Spinal cord (tissue), 10 donors: ENCODE data around the gene LRRC18. TPM values are rescaled to one million over a fixed set of nuclear protein-coding genes. Genes with fewer than 3 reads are reported as not detected.

ENCODE experiments used
- DNase-seq, 6 donors: peaks; one replicate each; pipeline versions ENCODE4 v3.0.0 to v3.0.0-alpha.2; 2013 to 2015; ENCODE audit warnings: low spot score in 6 of 6, low read depth in 4 of 6
- H3K27ac ChIP-seq: one replicate; pipeline ENCODE4 v1.5.1; 2013; ENCODE audit warnings: low read depth, low read length, control low read depth
- H3K27me3 ChIP-seq: one replicate; pipeline ENCODE4 v1.6.1; 2013; ENCODE audit warnings: low read length; ENCODE audit not compliant: control insufficient read depth, insufficient read depth
- H3K36me3 ChIP-seq: one replicate; pipeline ENCODE4 v1.6.1; 2013; ENCODE audit warnings: low read length; ENCODE audit not compliant: control insufficient read depth, insufficient read depth
- H3K4me1 ChIP-seq: one replicate; pipeline ENCODE4 v1.6.1; 2013; ENCODE audit warnings: low read length; ENCODE audit not compliant: control insufficient read depth, insufficient read depth
- H3K4me3 ChIP-seq: one replicate; pipeline ENCODE4 v1.5.1; 2013; ENCODE audit warnings: low read depth, low read length, control low read depth
- H3K9me3 ChIP-seq: one replicate; pipeline ENCODE4 v1.6.1; 2013; ENCODE audit warnings: low read length; ENCODE audit not compliant: control insufficient read depth, insufficient read depth
- WGBS: methylation state at CpG from one replicate; pipeline ENCODE4 v1.1.5; 2013; ENCODE audit warnings: missing lambda C conversion rate; ENCODE audit not compliant: insufficient coverage; 5-methylcytosine and 5-hydroxymethylcytosine counted together
- polyA plus RNA-seq, 2 donors: library from polyadenylated mRNA; unstranded; fragments of 120-200 nt; gene quantifications; one replicate each; pipeline ENCODE4 v1.2.1, GENCODE V29; 2013; ENCODE audit not compliant: insufficient read length in 2 of 2
- total RNA-seq, 2 donors: library from RNA; depleted of rRNA in 1 of 2; stranded (reverse); fragments of 120-200 nt in 1 of 2; fragments of >200 nt in 1 of 2; gene quantifications; one replicate each; pipeline versions ENCODE4 v1.2.3 to v1.2.4, GENCODE V29; 2013 to 2014
- donor health status: healthy.

The LRRC18 gene
- total and polyA plus RNA-seq, 4 donors = 0.62 to 1.2 (median 1.0) TPM; not detected in 1

DNA sequence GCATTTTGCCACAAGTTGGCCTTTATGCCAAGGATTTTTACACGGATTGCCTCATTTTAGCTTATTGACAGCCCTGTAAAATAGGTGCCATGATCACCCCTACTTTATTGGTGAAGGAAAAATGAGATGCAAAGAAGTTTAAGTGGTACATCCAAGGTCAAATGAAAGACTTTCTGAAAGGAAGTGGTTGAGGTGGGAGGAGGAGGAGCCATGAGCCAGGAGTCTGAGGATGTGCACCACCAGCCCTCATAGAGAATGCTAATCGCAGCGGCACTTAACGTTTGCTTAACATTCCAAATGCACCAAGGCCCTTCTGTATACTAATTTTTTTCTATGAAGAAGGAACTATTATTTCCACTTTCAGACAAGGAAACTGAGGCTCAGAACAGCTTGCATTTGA, 31.0 kb upstream of the LRRC18 start:
- no peak overlapping the region for H3K27ac ChIP-seq
- H3K4me1 ChIP-seq = peaks cover 5% of the 10 kb centered on the region
- no peak overlapping the region for H3K4me3 ChIP-seq
- H3K27me3 ChIP-seq = no peaks in the 10 kb centered on the region
- H3K9me3 ChIP-seq = peaks cover 4% of the 10 kb centered on the region
- no peaks in the 10 kb centered on the region for H3K36me3 ChIP-seq
- WGBS = no CpG with 5 or more reads among the region's 4 CpGs
- no peak for DNase-seq

DNA sequence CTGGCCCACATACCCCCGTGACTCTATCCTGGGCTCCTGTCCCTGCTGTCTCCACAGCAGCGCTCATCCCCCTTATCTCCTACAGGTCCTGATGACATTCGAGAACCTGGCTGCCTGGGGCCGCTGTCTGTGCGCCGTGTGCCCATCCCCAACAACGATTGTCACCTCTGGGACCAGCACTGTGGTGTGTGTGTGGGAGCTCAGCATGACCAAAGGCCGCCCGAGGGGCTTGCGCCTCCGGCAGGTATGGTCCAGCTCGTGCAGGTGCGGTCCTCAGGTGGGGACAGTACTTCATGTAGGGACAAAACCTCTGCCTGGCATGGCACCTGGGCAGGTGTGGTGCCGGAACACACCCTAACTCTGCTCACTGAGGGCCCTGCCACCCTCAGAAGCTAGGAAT, 30.4 kb upstream of the LRRC18 start:
- DNase-seq = no peak
- Histone ChIP-seq H3K4me1 (peaks cover 5% of the 10 kb centered on the region), H3K27ac (no peak overlapping the region), H3K27me3 (no peaks in the 10 kb centered on the region), H3K36me3 (no peaks in the 10 kb centered on the region), H3K4me3 (no peak overlapping the region), H3K9me3 (peaks cover 4% of the 10 kb centered on the region)
- 92% methylated on average over 14 of the region's 14 CpGs for WGBS

DNA sequence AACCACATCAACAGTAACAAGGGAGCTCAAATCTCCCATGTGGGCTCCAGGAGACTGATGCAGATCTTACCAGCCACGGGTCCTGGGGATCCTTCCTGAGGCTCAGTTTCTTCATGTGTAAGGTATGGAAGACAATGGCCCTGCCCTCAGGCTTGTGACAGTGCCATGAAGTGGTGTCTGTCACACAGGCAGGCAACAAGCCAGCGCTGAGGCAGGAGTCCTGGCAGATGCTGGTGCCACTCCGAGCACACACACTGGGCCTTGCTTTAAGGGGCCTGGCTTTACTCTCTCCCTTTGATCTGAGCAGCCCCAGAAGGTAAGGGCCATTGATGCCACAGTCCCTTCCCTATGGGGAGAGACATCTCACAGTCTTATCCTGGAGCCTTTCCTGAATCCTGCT, 28.4 kb upstream of the LRRC18 start:
- no peak for DNase-seq
- no peak overlapping the region for H3K27ac ChIP-seq
- WGBS = 92% methylated on average over 3 of the region's 3 CpGs
- peaks cover 2% of the 10 kb centered on the region for H3K9me3 ChIP-seq
- H3K4me3 ChIP-seq = no peak overlapping the region
- no peaks in the 10 kb centered on the region for H3K36me3 ChIP-seq
- H3K27me3 ChIP-seq = no peaks in the 10 kb centered on the region
- H3K4me1 ChIP-seq = peaks cover 5% of the 10 kb centered on the region

DNA sequence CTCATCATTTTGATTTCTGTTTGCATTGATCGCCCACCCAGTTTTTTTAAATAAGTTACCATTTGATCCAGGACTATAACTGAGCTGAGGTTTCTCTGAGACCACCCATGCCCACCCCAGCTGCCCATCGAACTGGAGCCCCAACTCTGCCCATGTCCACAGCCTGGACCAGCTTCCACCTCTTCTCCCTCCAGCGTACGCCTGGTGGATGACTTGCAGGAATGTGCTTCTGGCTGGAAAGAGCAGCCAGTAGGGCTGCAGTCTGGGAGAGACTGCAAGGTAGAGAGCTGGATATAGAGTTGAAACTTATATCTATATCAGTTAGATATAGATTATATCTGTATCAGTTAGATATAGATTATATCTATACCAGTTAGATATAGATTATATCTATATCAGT, 25.8 kb upstream of the LRRC18 start:
- 100% methylated on average over 2 of the region's 4 CpGs for WGBS
- no peaks in the 10 kb centered on the region for H3K27me3 ChIP-seq
- no peak overlapping the region for H3K27ac ChIP-seq
- H3K9me3 ChIP-seq = no peaks in the 10 kb centered on the region
- no peak overlapping the region for H3K4me3 ChIP-seq
- peaks cover 5% of the 10 kb centered on the region for H3K4me1 ChIP-seq
- H3K36me3 ChIP-seq = no peaks in the 10 kb centered on the region
- DNase-seq = no peak

DNA sequence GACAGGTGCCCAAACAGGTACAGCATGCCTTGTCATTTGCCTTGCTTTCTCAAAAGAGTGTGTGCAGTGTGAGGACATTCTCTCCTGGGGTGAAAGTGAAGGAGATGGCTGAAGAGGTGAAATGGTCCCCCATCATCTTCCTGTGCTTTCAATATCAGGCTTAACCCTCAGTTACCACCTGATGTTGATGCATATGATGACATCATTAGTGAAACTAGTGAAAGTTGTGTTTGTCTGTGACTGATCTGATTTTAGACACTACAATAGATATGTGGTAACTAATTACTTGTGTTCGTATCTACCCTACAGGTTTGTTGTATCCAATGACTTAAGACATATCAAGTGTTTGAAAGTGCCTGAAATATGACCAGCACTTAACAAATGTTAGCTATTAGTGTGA, 24.4 kb upstream of the LRRC18 start:
- Histone ChIP-seq H3K27me3 (no peaks in the 10 kb centered on the region), H3K27ac (no peak overlapping the region), H3K9me3 (no peaks in the 10 kb centered on the region), H3K36me3 (no peaks in the 10 kb centered on the region), H3K4me1 (peaks cover 5% of the 10 kb centered on the region), H3K4me3 (no peak overlapping the region)
- WGBS = no CpG with 5 or more reads among the region's 1 CpG
- no peak for DNase-seq

DNA sequence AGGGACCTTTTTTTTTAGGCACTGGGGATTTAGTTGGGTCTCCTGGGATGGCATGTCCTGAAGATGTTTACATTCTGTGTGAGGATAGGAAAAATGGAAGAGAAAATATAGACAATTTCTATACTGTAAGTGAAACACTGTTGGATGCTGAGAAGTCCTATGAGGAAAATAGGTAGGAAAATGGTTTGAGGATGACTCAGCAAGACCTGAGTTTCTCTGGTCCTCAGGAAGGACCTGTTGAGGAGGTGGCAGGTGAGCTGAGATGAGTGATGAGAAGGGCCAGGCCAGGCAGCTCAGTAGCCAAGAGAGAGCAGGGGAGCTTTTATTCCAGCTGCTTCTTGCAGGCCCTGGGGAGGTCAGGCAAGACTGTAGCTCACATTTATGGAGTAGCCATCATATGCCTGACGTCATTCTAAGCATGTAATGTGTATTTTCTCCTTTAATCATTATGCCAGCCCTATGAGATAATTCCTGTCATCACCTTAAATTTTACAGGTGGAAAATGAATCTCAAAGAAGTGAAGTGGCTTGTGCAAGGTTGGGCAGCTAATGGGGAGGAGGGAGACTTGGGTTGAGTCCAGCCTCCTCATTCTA, 19.1 kb upstream of the LRRC18 start:
- peaks cover 4% of the 10 kb centered on the region for H3K4me1 ChIP-seq
- WGBS = no CpG with 5 or more reads among the region's 1 CpG
- no peaks in the 10 kb centered on the region for H3K27me3 ChIP-seq
- H3K27ac ChIP-seq = no peak overlapping the region
- no peak overlapping the region for H3K4me3 ChIP-seq
- H3K36me3 ChIP-seq = no peaks in the 10 kb centered on the region
- DNase-seq = peak in 1 of 6 donors; percentile 15
- no peaks in the 10 kb centered on the region for H3K9me3 ChIP-seq

DNA sequence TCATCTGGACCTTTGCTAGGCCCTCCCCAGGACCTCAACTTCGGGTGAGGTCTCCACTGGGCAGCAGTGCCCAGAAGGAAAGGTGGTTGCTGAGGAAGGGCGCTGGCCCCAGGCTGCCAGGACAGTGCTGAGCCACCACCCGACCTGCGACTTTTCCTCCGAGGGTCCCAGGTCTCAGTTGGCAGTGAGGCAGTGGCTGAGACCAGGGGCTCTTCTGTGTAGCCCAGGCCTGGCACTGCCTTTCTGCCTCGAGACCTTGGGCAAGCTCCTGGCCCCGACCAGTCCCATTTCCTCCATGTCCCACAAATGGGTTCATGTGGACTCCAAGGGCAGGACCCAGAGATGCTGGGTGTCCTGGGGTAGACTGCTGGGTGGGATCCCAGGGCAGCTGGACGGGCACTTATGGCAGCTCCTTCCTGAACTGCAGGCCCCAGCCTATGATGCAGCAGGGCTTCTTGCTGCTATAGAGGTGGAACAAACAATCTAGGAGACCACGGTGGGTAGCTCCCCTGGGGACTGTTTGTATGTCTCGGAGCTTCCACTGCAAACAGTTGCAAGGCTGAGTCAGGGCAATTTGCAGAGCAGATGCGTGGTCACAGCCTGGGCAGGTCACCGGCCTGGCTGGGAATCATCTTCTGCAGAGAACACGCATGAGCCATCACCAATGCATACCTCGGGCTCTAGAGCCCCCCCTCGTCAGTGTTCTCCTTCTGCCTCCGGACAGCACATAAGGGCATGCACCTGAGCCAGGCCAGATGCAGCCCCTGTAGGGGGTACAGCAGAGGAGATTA, 17.9 kb upstream of the LRRC18 start:
- no peaks in the 10 kb centered on the region for H3K9me3 ChIP-seq
- H3K36me3 ChIP-seq = no peaks in the 10 kb centered on the region
- DNase-seq = no peak
- peaks cover 4% of the 10 kb centered on the region for H3K4me1 ChIP-seq
- H3K4me3 ChIP-seq = no peak overlapping the region
- H3K27ac ChIP-seq = no peak overlapping the region
- no peaks in the 10 kb centered on the region for H3K27me3 ChIP-seq
- 93% methylated on average over 15 of the region's 16 CpGs for WGBS

DNA sequence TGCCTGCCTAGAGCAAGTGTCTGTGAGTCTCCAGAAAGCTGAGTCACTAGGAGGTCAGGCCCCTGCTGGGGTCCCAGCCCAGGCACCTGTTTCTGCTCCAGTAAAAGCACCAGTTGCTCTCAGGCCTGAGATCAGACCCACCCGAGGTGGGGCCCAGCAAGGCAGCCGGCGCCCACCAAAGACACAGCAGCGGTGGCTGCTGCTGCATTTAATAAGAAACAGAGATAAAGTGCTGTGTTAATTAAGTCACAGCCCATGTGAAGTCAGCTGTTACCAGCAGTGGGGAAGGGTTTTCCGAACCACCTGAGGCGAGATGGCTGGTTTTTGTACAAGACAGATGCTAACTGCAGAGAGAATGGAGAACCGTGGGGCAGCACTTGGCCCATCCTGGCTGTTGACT, 12.1 kb upstream of the LRRC18 start:
- H3K4me3 ChIP-seq = no peak overlapping the region
- WGBS = 65% methylated on average over 7 of the region's 7 CpGs
- H3K9me3 ChIP-seq = no peaks in the 10 kb centered on the region
- no peak overlapping the region for H3K27ac ChIP-seq
- no peaks in the 10 kb centered on the region for H3K27me3 ChIP-seq
- peak in 1 of 6 donors; percentile 66 for DNase-seq
- H3K4me1 ChIP-seq = peaks cover 7% of the 10 kb centered on the region
- no peaks in the 10 kb centered on the region for H3K36me3 ChIP-seq

DNA sequence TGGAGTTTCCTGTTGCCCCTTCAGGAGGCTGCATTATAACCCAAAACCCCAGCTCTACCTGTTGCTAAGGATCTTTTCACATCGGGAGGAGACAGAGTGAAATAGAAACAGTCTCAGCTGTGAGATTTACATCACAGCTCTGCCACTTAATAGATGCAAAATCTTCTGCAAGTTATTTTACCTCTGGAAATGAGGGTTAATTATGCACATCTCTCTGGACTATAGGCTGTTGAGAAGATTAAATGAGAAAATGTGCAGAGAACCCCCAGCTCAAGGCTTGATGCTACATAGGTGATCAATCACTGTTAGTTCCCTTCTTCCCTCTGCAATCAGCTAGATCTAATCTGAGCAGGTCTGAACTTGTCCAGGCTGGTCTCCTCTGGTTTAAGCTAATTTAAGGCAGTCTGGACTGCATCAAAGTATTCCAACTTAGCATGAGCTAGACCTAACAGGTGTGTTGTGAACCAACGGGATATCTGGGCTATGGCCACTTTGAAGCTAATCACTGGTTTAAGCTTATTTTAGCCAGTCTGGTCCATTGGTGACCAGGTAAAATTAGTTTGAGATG, 8.9 kb upstream of the LRRC18 start:
- DNase-seq = peak in 1 of 6 donors; percentile 63
- Histone ChIP-seq H3K9me3 (no peaks in the 10 kb centered on the region), H3K4me1 (peaks cover 12% of the 10 kb centered on the region), H3K27ac (no peak overlapping the region), H3K36me3 (no peaks in the 10 kb centered on the region), H3K4me3 (no peak overlapping the region), H3K27me3 (no peaks in the 10 kb centered on the region)
- WGBS = 100% methylated on average over 1 of the region's 2 CpGs
